ENCODE measurements around the gene GRAMD1A. TPM values are rescaled to one million over a fixed set of nuclear protein-coding genes. Genes with fewer than 3 reads are reported as not detected.

The GRAMD1A gene
- total and polyA plus RNA-seq, 2 of the 8 experiments (the other 6 are each of a cell fraction or from before 2014, with no cell fraction given), result 113 to 154 TPM

- TF ChIP-seq TCF12 (IDR thresholded peaks at IDR 0.05; ENCODE audit: low read depth, low read length), result no peak
Measured at GRCh38 chr19:34963573-34964406, 36.3 kb upstream of the GRAMD1A start, which contains the start of gene ZNF792 (continued).

Measured in H1 (cell line).